Measurements from ENCODE around the gene GPR153.

GPR153 gene

DNA sequence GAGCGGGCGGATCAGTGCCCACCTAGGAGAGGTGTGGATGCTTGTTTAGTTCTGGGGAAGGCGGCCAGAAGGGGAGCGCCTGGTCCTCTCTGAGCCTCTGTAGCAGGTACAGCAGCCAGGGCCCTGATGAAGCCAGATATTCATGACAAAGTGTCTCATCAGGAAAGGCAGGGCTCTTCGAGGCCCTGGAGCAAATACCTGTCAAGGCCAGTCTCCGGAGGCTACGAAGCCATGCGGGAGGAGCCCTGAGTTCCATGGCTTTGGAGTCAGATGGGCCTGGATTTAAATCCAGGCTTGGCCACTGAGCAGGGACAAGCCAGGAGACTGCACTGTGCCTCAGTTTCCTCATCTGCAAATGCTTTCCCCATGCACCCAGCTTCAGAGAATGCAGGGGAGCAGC, 25.4 kb upstream of the GPR153 start:
- no peak for DNase-seq

GRCh38 chr1:6285336-6285735, 24.4 kb upstream of the GPR153 start:
- DNase-seq, result no peak

DNA sequence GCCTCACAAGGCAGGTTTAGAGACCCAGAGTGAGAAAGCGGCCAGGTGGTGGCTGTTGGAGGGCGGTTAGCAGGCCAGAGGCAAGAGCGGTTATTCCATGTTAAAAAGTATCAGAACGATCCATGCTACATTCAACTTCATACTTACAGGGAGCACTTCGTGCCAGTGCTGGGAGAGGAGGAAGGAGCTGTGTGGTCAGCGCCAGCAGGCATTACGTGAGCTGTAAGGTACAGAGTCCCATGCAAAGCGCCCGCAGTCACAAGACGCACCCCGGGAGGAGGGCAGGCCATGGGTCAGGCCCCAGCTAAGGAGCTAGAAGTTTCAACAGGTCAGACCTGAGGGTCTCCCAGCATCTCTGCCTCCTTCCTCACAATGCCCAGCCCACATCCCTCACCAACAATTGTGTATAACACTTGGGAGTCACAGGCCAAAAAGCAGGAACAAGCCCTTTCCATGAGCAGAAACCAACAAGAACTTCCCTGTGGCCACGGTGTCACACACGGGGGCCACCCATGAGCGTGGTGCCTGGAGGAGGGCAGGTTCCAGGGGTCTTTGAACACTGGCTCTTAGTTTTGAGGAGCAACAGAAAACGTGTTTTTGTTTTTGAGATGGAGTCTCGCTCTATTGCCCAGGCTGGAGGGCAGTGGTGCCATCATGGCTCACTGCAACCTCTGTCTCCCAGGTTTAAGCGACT, 21.8 kb upstream of the GPR153 start:
- no peak for DNase-seq

DNA sequence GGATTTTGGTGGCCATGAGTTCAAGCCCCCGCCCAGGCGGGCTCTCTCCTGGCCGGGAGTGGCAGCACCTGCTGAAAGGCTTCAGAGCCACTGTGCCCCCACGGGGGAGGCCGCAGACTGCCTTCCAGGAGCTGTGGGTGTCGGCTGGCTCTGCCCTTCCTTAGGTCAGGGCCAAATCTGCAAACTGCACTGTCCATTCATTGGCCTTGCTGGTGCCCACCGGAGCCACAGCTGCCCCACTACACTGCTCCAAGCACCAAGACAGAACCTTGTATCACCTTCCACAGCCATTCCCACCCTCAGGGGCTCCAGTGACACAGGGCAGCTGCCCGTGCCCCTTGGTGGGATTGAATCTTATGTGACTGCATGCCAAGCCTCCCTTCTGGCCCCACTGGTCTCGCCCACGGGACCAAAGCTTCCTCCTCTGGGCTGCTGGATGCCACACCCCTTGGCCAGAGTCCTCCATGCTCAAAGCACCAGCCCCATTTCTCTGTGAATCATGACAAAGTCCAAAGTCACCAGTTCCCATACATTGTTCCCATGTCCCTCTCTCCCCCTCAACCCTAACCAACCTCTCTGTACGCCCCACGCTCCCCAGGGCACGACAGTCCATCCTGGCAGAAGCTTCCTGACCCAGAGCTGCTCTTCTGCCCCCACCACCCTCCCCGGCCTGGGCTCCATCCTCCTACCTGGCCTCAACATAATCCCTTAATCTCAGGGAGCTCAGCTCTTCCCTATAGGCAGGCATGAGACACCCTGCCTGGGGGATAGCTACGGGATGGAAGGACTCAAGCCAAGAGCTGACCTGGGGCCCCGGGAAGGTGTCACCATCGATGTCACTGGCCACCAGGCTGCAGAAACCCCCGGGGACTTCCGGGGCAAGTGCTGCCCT, 20.9 kb upstream of the GPR153 start:
- DNase-seq, result no peak

DNA sequence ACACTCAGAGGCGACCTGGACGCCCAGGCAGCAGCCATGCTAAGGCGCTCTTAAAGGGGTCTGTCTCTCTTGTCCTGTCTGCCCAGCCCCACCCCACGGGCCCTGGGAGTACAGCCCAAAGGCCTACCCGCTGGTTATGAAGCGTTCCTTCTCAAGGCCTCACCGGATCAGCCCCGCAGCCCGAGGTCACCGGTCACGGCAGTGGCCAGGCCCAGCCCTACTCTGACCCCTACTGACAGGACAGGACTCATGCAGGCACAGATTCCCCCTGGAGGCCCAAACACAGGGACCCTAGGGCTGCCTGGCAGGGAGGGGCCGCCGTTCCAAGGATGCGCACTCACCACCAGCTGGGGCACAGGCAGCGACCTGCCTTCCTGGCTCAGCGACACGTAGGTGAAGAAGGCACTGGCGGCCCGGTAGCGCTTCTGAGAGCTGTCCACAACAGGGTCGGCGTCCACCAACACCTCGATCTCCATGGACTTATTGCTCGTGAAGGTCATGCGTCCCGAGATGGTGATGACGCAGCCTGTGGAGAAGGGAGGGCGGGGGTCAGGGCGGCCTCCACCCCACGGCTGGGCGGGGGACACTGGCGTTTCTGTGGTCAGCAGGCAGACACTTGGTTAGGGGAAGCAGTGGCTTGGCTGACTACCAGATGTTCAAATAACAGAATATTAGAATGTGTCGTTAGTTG, 20.0 kb upstream of the GPR153 start:
- DNase-seq, result no peak

GRCh38 chr1:6279613-6280383, 18.9 kb upstream of the GPR153 start:
- DNase-seq, result no peak

- DNase-seq, result no peak
Measured at GRCh38 chr1:6279066-6279465, 18.2 kb upstream of the GPR153 start.

DNA sequence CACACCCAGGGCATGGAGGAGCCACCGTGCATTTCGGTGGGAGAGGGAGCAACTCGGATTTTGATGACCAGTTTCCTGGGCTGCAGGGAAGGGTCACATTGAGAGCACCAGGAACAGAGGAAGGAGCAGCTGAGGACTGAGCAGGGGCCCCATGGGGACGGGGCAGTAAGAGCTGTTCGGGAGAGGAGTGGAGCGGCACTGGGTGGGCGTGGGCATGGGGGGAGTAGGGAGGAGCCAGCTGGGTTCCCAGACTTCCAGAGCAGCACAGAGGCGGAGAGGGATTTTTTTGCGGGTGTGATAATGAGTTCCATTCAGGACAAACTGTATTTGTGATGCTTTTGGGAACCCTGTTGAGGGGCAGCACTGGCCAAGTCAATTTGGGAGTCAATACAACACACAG, 17.4 kb upstream of the GPR153 start:
- DNase-seq, result no peak

- no peak for DNase-seq
Measured at GRCh38 chr1:6276811-6277555, 16.1 kb upstream of the GPR153 start.

DNA sequence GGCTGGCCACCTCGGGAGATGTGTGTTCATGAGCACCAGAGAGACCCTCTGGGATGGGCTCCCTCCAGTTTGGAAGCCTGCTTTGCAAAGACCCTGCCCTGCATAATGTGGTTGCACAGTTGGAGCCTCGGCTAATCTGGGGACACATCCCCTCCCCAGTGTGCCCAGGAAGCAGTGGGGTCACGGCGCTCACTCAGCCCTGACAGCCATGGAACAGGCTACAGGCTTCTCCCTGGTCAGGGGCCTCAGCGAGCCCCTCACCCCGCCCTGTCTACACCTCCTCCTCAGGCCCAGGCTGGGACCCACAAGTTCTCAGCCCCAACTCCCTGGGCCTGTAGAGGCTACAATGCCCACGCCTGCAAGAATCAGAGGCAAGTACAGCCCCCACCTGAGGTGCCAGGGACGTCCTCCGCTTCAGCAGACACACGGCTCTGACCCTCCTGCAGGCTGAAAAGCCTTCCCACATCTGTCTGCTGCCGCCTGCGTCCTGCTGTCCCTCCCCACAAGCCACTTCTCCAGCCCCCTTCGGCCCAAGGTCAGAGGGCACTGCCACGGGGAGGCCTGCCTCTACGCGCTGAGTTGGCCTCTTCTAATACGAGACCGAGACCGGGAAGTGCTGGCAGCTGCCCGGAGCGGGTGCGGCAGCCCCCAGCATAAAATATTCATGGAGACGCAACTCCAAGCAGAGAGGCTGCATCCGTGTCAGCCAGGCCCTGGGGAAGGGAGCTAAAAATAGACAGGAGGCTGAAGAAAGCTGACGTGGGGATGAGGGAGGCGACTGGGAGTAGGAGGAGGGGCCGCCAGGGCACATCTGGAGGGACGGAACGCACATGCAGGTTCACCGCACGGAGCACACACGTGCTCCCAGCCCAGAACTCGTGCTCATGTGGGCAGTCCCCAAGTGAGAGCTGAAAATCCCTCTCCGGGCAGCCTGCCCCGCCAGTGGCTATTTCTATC, 15.2 kb upstream of the GPR153 start:
- DNase-seq, result no peak

- no peak for DNase-seq
Measured at GRCh38 chr1:6274622-6275139, 13.8 kb upstream of the GPR153 start.

DNA sequence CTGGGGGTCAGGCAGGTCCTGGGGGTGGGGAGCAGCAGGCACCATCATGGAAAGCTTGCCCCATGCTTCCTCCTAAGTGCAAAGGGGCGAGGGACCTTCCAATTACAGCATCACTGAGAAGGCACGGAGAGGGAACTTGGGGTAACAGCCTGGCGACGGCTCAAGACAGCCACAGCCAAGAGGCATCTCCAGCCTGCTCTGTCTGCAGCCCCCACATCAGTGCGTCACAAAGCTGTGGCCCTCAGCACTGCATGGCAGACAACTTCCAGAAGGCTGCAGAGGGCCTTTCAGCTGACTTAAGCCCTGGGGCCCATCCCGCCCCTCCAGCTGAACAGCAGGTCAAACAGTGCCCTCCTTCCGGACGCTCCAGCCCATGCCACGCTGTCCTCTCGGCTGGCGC, 13.2 kb upstream of the GPR153 start:
- no peak for DNase-seq

DNA sequence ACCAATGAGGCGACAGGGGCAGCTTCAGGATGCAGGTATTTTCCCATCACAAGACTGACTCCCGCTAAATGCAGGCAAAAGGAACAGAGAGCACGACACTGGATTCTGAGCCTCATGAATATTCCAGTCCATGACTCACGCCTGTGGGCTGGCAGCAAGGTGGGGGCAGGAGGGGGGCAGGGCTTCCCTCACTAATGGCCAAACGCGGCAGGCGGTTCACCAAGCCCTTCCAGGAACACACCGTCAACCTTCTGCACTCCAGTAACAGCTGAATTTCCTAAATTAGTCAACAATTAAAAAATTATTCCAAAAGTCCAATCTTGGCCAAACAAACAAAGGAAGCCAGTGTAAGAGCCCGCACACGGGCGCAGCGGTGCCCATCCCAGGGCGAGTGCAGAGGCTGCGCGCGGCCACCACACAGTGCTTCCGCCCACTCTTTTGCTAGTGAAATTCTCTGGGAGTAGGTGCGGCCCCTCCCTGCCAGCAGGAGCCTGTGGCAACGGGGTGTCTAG, 12.5 kb upstream of the GPR153 start:
- no peak for DNase-seq

DNA sequence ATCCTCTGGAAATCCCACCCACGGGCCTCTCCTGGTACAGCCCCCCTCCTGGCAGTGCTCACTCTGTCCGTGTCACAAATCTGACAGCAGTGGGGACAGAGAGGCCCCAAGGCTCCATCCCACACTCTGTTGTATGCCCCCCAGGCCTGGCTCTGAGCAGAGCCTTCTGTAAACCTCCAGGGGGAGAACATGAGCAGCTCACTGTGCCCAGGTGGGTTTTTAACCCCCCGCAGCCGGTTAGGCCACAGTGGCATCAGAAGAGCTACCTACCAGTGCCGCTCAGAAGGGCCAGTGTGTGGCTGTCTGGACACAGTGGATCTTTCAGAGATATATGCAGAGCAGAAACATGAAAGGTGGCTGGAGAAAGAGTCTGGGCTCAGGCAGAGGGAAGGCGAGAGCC, 12.0 kb upstream of the GPR153 start:
- DNase-seq, result no peak

DNA sequence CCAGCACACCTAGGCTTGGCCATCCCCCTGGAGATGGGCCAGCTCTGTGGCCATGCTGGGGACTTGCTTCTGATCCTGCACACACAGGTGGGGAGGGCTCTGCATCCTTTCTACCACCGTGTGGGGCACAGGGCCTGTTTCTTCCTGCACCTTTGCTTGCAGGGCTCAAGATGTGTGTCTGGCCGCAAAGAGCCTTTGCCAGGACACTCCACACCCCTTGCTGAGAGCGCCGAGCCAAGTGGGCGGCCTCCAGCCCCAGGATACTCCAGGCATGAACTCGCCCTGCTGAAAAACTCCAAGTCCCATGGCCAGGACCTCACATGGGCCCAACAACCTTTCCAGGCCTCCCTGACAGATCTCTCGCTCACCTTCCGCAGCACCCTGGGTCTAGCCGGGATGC, 11.6 kb upstream of the GPR153 start:
- no peak for DNase-seq

DNA sequence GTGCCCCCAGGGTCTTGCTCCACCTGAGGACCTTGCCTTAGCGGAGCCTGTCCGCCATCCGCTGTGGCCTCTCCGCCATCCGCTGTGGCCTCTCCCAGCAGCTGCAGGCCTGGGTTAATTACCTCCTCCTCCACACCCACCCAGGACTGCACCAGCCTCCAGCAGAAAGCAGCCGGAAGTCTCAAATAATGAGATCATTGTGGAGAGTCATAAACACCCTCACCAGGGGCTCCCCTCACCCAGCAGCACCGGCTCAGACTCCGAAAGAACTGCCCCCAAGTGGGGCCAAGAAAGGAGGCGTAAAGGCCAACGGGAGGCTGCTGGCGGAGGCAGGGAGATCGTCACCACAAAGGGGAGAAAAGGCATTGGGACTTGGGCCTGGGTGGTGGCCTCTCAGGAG, 10.7 kb upstream of the GPR153 start:
- no peak for DNase-seq

- no peak for DNase-seq
Measured at GRCh38 chr1:6271006-6271405, 10.1 kb upstream of the GPR153 start.

DNA sequence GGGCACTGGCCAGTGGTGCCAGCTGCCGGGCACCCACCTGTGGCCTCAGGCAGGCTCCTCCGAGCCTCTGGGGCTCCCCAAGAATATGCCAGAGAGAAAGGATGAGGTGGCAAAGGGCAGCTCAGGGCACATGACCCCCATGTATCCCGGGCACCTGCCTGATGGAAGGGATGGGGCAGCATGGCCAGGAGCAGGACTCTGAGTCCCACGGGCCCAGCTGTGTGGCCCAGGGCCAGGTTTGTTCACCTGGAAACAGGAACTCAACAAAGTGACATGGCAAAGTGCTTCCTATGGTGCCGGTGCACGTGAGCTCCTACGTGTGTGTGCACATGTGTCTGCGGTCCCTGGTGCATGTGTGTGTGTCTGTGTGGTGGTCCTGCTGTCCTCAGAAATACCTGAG, 9.5 kb upstream of the GPR153 start:
- no peak for DNase-seq

GRCh38 chr1:6269720-6270400, 9.0 kb upstream of the GPR153 start:
- no peak for DNase-seq

GRCh38 chr1:6269296-6269695, 8.4 kb upstream of the GPR153 start:
- no peak for DNase-seq
